WTC11 (cell line): ENCODE measurements around the gene AP3D1. TPM values are rescaled to one million over a fixed set of nuclear protein-coding genes. Genes with fewer than 3 reads are reported as not detected.
"Not testable (repeated sequence)": the region's sequence is repeated elsewhere in the genome, so short reads cannot be mapped to it uniquely, and the experiment has no call there.

Experiments used
- ATAC-seq: fragments of 200-7000 bp; cut with Tn5 transposase; 2 replicates; pipeline ENCODE4 v1.10.0; 2021; ENCODE audit warnings: mild to moderate bottlenecking, moderate library complexity
- CTCF ChIA-PET: fragments of 300-600 bp; sonication (Branson Sonifier 250); formaldehyde crosslinking; loops from one replicate; lab custom pipeline; 2021; ENCODE audit warnings: antibody characterized with exemption; lab: Charles Lee
- POLR2A ChIA-PET: fragments of 350-600 bp; sonication (Branson Sonifier 250); formaldehyde crosslinking; loops from one replicate; lab custom pipeline; 2021; ENCODE audit warnings: antibody characterized with exemption; lab: Charles Lee
- DNase-seq: peaks from one replicate; pipeline ENCODE4 v3.0.0; 2021; ENCODE audit warnings: low spot score
- H3K27ac Mint-ChIP-seq: 2 replicates; pipeline ENCODE4 v1.8.0; 2021; ENCODE audit warnings: mixed read lengths
- H3K27me3 Mint-ChIP-seq: 2 replicates; pipeline ENCODE4 v1.8.0; 2021; ENCODE audit warnings: low read depth, mild to moderate bottlenecking, moderate library complexity, mixed read lengths
- H3K36me3 Mint-ChIP-seq: 2 replicates; pipeline ENCODE4 v1.8.0; 2021; ENCODE audit warnings: mixed read lengths
- H3K4me1 Mint-ChIP-seq: 2 replicates; pipeline ENCODE4 v1.8.0; 2022; ENCODE audit warnings: mixed read lengths
- H3K4me3 Mint-ChIP-seq: 2 replicates; pipeline ENCODE4 v1.8.0; 2021; ENCODE audit warnings: mild to moderate bottlenecking, moderate library complexity, mixed read lengths
- H3K9me3 Mint-ChIP-seq: 2 replicates; pipeline ENCODE4 v1.8.0; 2021; ENCODE audit warnings: mixed read lengths
- ATF1 ChIP-seq: sonication (generic); formaldehyde crosslinking; IDR thresholded peaks from 2 replicates; pipeline ENCODE4 v1.8.1; 2023; ENCODE audit warnings: mild to moderate bottlenecking, moderate library complexity, missing genetic modification reagents
- ATF3 ChIP-seq: sonication (generic); formaldehyde crosslinking; conservative IDR thresholded peaks from 2 replicates; pipeline ENCODE4 v1.8.1; 2022; ENCODE audit warnings: mild to moderate bottlenecking, missing genetic modification reagents
- CREM ChIP-seq: sonication (generic); formaldehyde crosslinking; IDR thresholded peaks from 2 replicates; pipeline ENCODE4 v1.8.1; 2022; ENCODE audit warnings: mild to moderate bottlenecking, missing genetic modification reagents, moderate library complexity
- E2F4 ChIP-seq: sonication (generic); formaldehyde crosslinking; IDR thresholded peaks from 2 replicates; pipeline ENCODE4 v1.8.1; 2022; ENCODE audit warnings: low read depth, mild to moderate bottlenecking, moderate library complexity, missing genetic modification reagents, borderline replicate concordance
- ESRRA ChIP-seq: sonication (generic); formaldehyde crosslinking; IDR thresholded peaks from 2 replicates; pipeline ENCODE4 v1.8.1; 2022; ENCODE audit warnings: mild to moderate bottlenecking, missing genetic modification reagents, borderline replicate concordance
- ETV6 ChIP-seq: sonication (generic); formaldehyde crosslinking; IDR thresholded peaks from 2 replicates; pipeline ENCODE4 v1.8.1; 2022; ENCODE audit warnings: mild to moderate bottlenecking, missing genetic modification reagents
- FOXK1 ChIP-seq: sonication (generic); formaldehyde crosslinking; IDR thresholded peaks from 2 replicates; pipeline ENCODE4 v1.8.0; 2022; ENCODE audit warnings: mild to moderate bottlenecking, moderate library complexity, missing genetic modification reagents
- HMGA2 ChIP-seq: fragments of 250-450 bp; sonication (Bioruptor Pico); IDR thresholded peaks from 2 replicates; pipeline ENCODE4 v1.4.0; 2021; ENCODE audit warnings: mild to moderate bottlenecking, moderate library complexity
- JUN ChIP-seq: sonication (generic); formaldehyde crosslinking; IDR thresholded peaks from 2 replicates; pipeline ENCODE4 v1.8.0; 2023; ENCODE audit warnings: mild to moderate bottlenecking, missing genetic modification reagents
- KAT7 ChIP-seq: sonication (generic); formaldehyde crosslinking; IDR thresholded peaks from 2 replicates; pipeline ENCODE4 v1.8.1; 2023; ENCODE audit warnings: missing genetic modification reagents, mild to moderate bottlenecking, borderline replicate concordance
- NFE2L1 ChIP-seq: sonication (generic); formaldehyde crosslinking; IDR thresholded peaks from 2 replicates; pipeline ENCODE4 v1.8.1; 2023; ENCODE audit warnings: missing genetic modification reagents
- SMAD3 ChIP-seq: sonication (generic); formaldehyde crosslinking; IDR thresholded peaks from 2 replicates; pipeline ENCODE4 v1.8.0; 2022; ENCODE audit warnings: missing genetic modification reagents, mild to moderate bottlenecking, borderline replicate concordance
- TEAD1 ChIP-seq: sonication (generic); formaldehyde crosslinking; IDR thresholded peaks from 2 replicates; pipeline ENCODE4 v1.8.0; 2022; ENCODE audit warnings: mild to moderate bottlenecking, missing genetic modification reagents
- TEAD4 ChIP-seq: sonication (generic); formaldehyde crosslinking; IDR thresholded peaks from 2 replicates; pipeline ENCODE4 v1.8.0; 2022; ENCODE audit warnings: mild to moderate bottlenecking, missing genetic modification reagents
- ZBTB21 ChIP-seq: sonication (generic); formaldehyde crosslinking; IDR thresholded peaks from 2 replicates; pipeline ENCODE4 v1.8.1; 2023; ENCODE audit warnings: mild to moderate bottlenecking, missing genetic modification reagents, borderline replicate concordance
- ZMAT4 ChIP-seq: fragments of 250-450 bp; sonication (Bioruptor Pico); IDR thresholded peaks from 2 replicates; pipeline ENCODE4 v1.9.0; 2021; ENCODE audit warnings: mild to moderate bottlenecking
- ZNF396 ChIP-seq: fragments of 250-450 bp; sonication (Bioruptor Pico); IDR thresholded peaks from 2 replicates; pipeline ENCODE4 v1.8.0; 2021; ENCODE audit warnings: mild to moderate bottlenecking, moderate library complexity, borderline replicate concordance
- ZNF423 ChIP-seq: fragments of 250-450 bp; sonication (Bioruptor Pico); IDR thresholded peaks from 2 replicates; pipeline ENCODE4 v2.1.2; 2022; ENCODE audit warnings: mild to moderate bottlenecking, moderate library complexity
- ZNF512 ChIP-seq: sonication (generic); formaldehyde crosslinking; IDR thresholded peaks from 2 replicates; pipeline ENCODE4 v1.8.1; 2022; ENCODE audit warnings: missing genetic modification reagents, borderline replicate concordance
- total RNA-seq: library from RNA; stranded (reverse); gene quantifications from 3 replicates; pipeline ENCODE4 v1.2.3, GENCODE V29; 2021
- TF ChIP-seq, protein P1 (sequence below): fragments of 200-600 bp; IDR thresholded peaks from 2 replicates; pipeline ENCODE4 v1.8.0; 2022; ENCODE audit warnings: antibody characterized with exemption

Gene AP3D1
- total RNA-seq, 1 experiment from 2014 or later: 190 TPM

GRCh38 chr19:2200624-2201294 is 49.4 kb upstream of the AP3D1 start:
- H3K27me3 Mint-ChIP-seq, H3K4me3 Mint-ChIP-seq, CTCF ChIA-PET, H3K9me3 Mint-ChIP-seq, ATAC-seq, H3K4me1 Mint-ChIP-seq, POLR2A ChIA-PET: not testable (repeated sequence)
- H3K36me3 Mint-ChIP-seq: peaks cover 16% of the 10 kb centered on the region
- H3K27ac Mint-ChIP-seq: peak overlapping the region; percentile 96
- peak; percentile 47 for DNase-seq
- TF ChIP-seq TEAD1 (CRISPR knock-in tag) (peak; percentile 32; the same call in 1 of the 2 replicates), TEAD4 (0 out of 2 replicates have a peak, but pooled peaks have one; percentile 65)

DNA sequence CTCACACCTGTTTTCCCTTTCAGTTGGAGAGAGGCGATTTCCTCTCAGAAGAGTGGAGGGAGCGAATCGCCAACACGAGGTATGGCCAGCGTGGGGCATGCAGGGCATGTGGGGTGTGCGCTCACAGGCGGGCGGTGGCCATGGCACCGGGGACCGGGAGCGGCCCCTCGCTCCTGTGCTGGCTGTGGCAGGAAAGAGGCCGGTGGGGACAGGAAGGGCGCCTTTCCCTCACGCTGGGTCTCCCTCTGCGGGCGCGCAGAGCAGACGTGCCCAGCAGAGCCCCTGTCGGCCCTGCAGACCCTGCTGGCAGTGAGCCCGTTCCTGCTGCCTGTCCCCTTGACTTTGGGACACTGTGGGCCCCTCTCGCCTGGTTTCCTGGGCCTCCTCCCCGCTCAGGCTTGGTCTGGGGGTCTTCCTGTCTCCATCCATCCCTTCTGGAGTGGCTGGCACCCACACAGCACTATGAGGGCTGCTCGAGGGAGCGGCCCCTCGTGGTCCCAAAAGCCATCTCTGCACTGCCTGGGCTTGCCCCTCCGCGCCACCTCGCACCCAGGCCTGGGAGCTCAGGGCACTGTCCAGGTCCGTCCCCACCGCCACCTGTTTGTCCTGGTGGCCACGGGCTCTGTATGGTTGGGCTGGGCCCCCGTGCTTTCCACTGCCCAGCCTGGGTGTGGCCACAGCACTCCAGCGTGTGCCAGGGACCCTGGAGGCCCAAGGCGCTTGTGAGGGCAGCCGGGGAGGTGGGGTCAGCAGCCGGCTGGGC is 48.7 kb upstream of the AP3D1 start:
- Mint-ChIP-seq H3K27me3 (no peaks in the 10 kb centered on the region), H3K4me3 (no peak overlapping the region)
- TF ChIP-seq FOXK1 (CRISPR knock-in tag): no peak
- no peak for TF ChIP-seq SMAD3 (CRISPR knock-in tag)
- TF ChIP-seq ZBTB21 (CRISPR knock-in tag): no peak
- no peak for TF ChIP-seq JUN
- no peak for TF ChIP-seq ZNF512
- TF ChIP-seq ATF1 (CRISPR knock-in tag): no peak
- no peak for TF ChIP-seq KAT7 (CRISPR knock-in tag)
- TF ChIP-seq HMGA2 (CRISPR knock-in tag): no peak
- TF ChIP-seq ETV6 (CRISPR knock-in tag): no peak
- no peak for TF ChIP-seq ZNF423
- no peak for TF ChIP-seq ESRRA (CRISPR knock-in tag)
- no peak for TF ChIP-seq ZNF396
- no peak for TF ChIP-seq ZMAT4 (CRISPR knock-in tag)
- TF ChIP-seq CREM: no peak
- no peak for TF ChIP-seq E2F4 (CRISPR knock-in tag)
- no peak for TF ChIP-seq ATF3
- no peak for TF ChIP-seq NFE2L1 (CRISPR knock-in tag)
- TF ChIP-seq, protein P1, sequence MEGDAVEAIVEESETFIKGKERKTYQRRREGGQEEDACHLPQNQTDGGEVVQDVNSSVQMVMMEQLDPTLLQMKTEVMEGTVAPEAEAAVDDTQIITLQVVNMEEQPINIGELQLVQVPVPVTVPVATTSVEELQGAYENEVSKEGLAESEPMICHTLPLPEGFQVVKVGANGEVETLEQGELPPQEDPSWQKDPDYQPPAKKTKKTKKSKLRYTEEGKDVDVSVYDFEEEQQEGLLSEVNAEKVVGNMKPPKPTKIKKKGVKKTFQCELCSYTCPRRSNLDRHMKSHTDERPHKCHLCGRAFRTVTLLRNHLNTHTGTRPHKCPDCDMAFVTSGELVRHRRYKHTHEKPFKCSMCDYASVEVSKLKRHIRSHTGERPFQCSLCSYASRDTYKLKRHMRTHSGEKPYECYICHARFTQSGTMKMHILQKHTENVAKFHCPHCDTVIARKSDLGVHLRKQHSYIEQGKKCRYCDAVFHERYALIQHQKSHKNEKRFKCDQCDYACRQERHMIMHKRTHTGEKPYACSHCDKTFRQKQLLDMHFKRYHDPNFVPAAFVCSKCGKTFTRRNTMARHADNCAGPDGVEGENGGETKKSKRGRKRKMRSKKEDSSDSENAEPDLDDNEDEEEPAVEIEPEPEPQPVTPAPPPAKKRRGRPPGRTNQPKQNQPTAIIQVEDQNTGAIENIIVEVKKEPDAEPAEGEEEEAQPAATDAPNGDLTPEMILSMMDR: no peak
- TF ChIP-seq, all 79 proteins: peak for 0
- Mint-ChIP-seq H3K4me1 (no peaks in the 10 kb centered on the region), H3K9me3 (no peaks in the 10 kb centered on the region), H3K27ac (no peak overlapping the region), H3K36me3 (peaks cover 12% of the 10 kb centered on the region)
- DNase-seq: no peak
- CTCF ChIA-PET: interaction anchor here (0.6 to 1.8 kb wide), 55 partner anchors 8 to 984 kb away, joined by 3 to 25 read pairs (median 6); partner anchors contain the start of genes AP3D1, LSM7, PLEKHJ1 and SPPL2B
- ATAC-seq: no peak
- POLR2A ChIA-PET: interaction anchor here (1.3 kb wide), 1 partner anchor 44 kb away, joined by 4 read pairs; no protein-coding TSS in a partner anchor
